Thymus (tissue), 11 donors: ENCODE data around the gene PGBD5. TPM values are rescaled to one million over a fixed set of nuclear protein-coding genes. Genes with fewer than 3 reads are reported as not detected.
A peak's percentile ranks its signal among the peaks of the same experiment; 100 is the strongest.

ENCODE experiments used
- DNase-seq, 9 donors: peaks; one replicate each; pipeline ENCODE4 v3.0.0-alpha.2; 2013; ENCODE audit warnings: low spot score in 9 of 9, low read depth in 6 of 9, missing footprints in 1 of 9
- H3K27ac ChIP-seq, 2 donors: one replicate each; pipeline ENCODE4 v1.5.1; 2013; ENCODE audit warnings: control low read depth in 1 of 2, low read depth in 1 of 2, low read length in 1 of 2, mild to moderate bottlenecking in 1 of 2, moderate library complexity in 1 of 2
- H3K27me3 ChIP-seq, 2 donors: one replicate each; pipeline ENCODE4 v1.5.1; 2013; ENCODE audit warnings: low read length in 1 of 2; ENCODE audit not compliant: control insufficient read depth in 2 of 2, insufficient read depth in 1 of 2
- H3K36me3 ChIP-seq, 2 donors: one replicate each; pipeline ENCODE4 v1.5.1; 2013; ENCODE audit warnings: low read length in 1 of 2, mild to moderate bottlenecking in 1 of 2, moderate library complexity in 1 of 2; ENCODE audit not compliant: control insufficient read depth in 2 of 2, insufficient read depth in 2 of 2
- H3K4me1 ChIP-seq, 2 donors: one replicate each; pipeline ENCODE4 v1.5.1; 2013; ENCODE audit warnings: low read length in 2 of 2; ENCODE audit not compliant: control insufficient read depth in 2 of 2, insufficient read depth in 2 of 2
- H3K4me3 ChIP-seq, 2 donors: one replicate each; pipeline ENCODE4 v1.5.1; 2013; ENCODE audit warnings: low read length in 2 of 2, control low read depth in 1 of 2, mild to moderate bottlenecking in 1 of 2
- H3K9me3 ChIP-seq, 2 donors: one replicate each; pipeline ENCODE4 v1.5.1; 2013; ENCODE audit warnings: low read length in 1 of 2, mild to moderate bottlenecking in 1 of 2; ENCODE audit not compliant: control insufficient read depth in 2 of 2, insufficient read depth in 1 of 2
- WGBS: extraction: QIAGEN DNeasy Blood & Tissue Kit; methylation state at CpG from one replicate; pipeline ENCODE4 v1.1.7; 2013; 5-methylcytosine and 5-hydroxymethylcytosine counted together
- polyA plus RNA-seq: library from polyadenylated mRNA; stranded (reverse); fragments of 200-250 nt; gene quantifications from one replicate; pipeline ENCODE4 v1.2.3, GENCODE V29; 2013
- total RNA-seq: library from RNA; stranded (reverse); fragments of 120-200 nt; gene quantifications from one replicate; pipeline ENCODE4 v1.2.4, GENCODE V29; 2013
- donor health status: healthy.

PGBD5 gene
- total and polyA plus RNA-seq, 2 donors, result 2.1 to 4.4 TPM

DNA sequence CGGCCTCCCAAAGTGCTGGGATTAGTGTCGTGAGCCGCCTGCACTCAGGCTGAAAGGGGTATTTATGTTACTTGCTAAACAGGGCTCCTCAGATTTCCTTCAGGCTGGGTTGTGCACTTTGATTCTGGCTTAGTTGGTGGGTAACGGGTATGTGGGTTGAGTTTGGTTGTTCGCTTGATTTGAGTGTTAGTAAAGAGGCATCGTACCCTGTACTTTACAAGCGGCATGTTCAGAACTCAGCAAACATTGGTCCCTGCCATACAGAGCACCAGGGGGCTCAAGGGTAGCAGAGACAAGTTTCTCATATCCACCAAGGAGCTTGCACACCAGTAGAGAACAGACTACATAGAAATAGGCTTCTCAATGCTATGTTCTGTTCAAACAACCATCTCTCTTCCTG is 147.8 kb downstream of the PGBD5 start:
- peak in 2 of 9 donors; percentile 48 to 69 for DNase-seq
- Histone ChIP-seq H3K4me3 (no peak overlapping the region), H3K36me3 (peaks cover 30 to 65% of the 10 kb centered on the region in 2 donors), H3K27me3 (no peaks in the 10 kb centered on the region), H3K4me1 (peaks cover 65 to 75% of the 10 kb centered on the region in 2 donors), H3K27ac (peak overlapping the region in 1 of 2 donors; percentile 84), H3K9me3 (peaks cover 0 to 9% of the 10 kb centered on the region in 2 donors)
- WGBS, result 59% methylated on average over 7 of the region's 7 CpGs

DNA sequence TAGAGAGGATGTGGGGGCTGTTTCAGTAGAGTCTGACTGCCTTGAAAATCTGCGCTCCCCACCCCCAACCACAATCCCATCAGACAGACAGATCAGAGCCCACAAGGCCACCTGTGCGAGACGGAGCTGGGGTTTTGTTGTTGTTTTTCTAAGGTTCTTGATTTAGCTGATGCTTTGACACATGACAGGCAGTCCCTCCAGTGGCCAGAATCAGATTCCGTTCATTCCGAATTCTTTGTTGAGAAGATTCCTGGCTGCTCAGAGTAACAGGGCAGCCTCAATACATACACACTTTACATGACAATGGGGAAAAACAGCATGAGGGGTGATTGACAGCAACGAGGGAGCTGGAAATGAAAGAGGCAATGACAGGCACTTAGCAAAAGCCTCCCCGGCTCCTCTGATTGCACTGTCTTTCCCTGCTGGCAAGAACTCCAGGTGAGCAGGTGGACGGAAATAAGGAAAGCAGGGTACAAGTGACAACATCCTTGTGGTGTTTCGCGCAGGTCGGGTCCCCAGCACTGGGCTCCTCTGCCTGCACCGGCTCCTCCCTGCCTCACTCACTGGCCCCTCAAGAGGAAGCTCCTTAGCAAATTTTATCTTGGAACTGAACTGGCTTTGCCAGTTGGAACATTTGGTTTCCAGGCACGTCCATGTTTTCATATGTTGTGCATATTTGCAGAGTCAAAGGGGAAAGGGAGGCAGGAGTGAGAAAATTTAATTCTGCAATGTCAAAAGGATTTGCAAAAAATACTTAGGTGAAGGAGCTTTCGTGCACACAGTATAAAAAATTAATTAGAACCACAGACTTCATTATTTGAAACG is 148.7 kb downstream of the PGBD5 start:
- peak overlapping the region in 1 of 2 donors; percentile 7 for H3K4me3 ChIP-seq
- peak overlapping the region; percentile 52 to 84 for H3K27ac ChIP-seq
- H3K27me3 ChIP-seq, result no peaks in the 10 kb centered on the region
- WGBS, result 13% methylated on average over 15 of the region's 15 CpGs
- peaks cover 74 to 84% of the 10 kb centered on the region in 2 donors for H3K4me1 ChIP-seq
- peaks cover 27 to 66% of the 10 kb centered on the region in 2 donors for H3K36me3 ChIP-seq
- peak in 7 of 9 donors; percentile 66 to 93 (median 82) for DNase-seq
- H3K9me3 ChIP-seq, result peaks cover 0 to 9% of the 10 kb centered on the region in 2 donors

- DNase-seq, result no peak
- WGBS, result 91% methylated on average over 5 of the region's 5 CpGs
- H3K36me3 ChIP-seq, result peaks cover 27 to 73% of the 10 kb centered on the region in 2 donors
- peaks cover 0 to 9% of the 10 kb centered on the region in 2 donors for H3K9me3 ChIP-seq
- no peaks in the 10 kb centered on the region for H3K27me3 ChIP-seq
- peaks cover 79 to 85% of the 10 kb centered on the region in 2 donors for H3K4me1 ChIP-seq
- H3K27ac ChIP-seq, result peak overlapping the region; percentile 31 to 84
- H3K4me3 ChIP-seq, result no peak overlapping the region
These were observed 149.7 kb downstream of the PGBD5 start for GRCh38 chr1:230276401-230276800.

GRCh38 chr1:230274254-230274653 is 151.9 kb downstream of the PGBD5 start:
- peak in 1 of 9 donors; percentile 55 for DNase-seq
- WGBS, result 26% methylated on average over 15 of the region's 15 CpGs
- Histone ChIP-seq H3K27me3 (no peaks in the 10 kb centered on the region), H3K4me1 (peaks cover 77 to 85% of the 10 kb centered on the region in 2 donors), H3K27ac (peak overlapping the region; percentile 38 to 58), H3K4me3 (peak overlapping the region in 1 of 2 donors; percentile 7), H3K36me3 (peaks cover 19 to 71% of the 10 kb centered on the region in 2 donors), H3K9me3 (peaks cover 0 to 3% of the 10 kb centered on the region in 2 donors)

DNA sequence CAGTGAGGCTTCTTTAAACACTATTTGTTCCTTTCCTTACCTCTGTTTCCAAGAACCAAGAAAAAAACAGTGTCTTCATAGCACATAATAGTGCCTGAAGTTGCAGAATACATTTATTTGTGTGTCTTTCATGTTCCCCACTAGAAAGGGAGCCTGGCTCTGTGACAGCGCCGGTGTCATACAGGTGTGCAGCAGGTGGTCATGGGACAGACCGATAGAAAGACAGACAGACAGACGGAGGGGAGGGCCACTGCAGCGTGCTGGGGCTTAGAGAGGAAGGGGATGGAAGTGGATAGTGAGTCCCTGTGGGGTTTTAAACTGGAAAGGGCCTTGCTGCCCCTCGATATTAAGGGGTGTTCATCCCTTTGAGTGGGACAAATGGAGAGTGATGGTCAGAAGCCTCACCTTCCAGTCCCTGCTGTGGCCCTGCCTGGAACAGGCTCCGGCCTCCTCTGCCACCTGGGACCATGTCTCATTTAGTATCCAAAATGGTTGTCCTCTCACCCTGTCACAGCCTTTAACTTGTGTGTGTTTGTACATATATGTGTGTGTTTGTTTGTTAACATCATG is 152.9 kb downstream of the PGBD5 start:
- Histone ChIP-seq H3K27me3 (no peaks in the 10 kb centered on the region), H3K27ac (peak overlapping the region in 1 of 2 donors; percentile 38)

DNA sequence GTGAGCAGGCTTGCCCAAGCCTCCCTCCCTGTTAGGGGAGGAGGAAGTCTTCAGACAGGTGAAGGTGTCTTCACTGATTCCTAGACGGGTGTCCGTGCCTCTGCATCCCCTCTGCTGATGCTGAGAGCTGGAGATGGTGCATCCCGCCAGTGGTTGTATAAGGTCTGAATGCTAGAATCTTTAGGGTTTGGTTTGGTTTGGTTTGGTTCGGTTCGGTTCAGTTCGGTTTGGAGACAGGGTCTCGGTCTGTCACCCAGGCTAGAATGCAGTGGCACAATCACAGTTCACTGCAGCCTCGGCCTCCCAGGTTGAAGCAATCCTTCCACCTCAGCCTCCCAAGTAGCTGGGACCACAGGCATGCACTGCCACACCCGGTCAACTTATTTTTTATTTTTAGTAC is 153.6 kb downstream of the PGBD5 start:
- Histone ChIP-seq H3K27ac (peak overlapping the region in 1 of 2 donors; percentile 50), H3K4me3 (no peak overlapping the region), H3K27me3 (no peaks in the 10 kb centered on the region), H3K9me3 (peaks cover 0 to 5% of the 10 kb centered on the region in 2 donors), H3K36me3 (peaks cover 26 to 72% of the 10 kb centered on the region in 2 donors), H3K4me1 (peaks cover 70 to 85% of the 10 kb centered on the region in 2 donors)
- no peak for DNase-seq
- WGBS, result 95% methylated on average over 9 of the region's 9 CpGs

More for the DNA sequence above, 152.9 kb downstream of the PGBD5 start:
- Histone ChIP-seq H3K36me3 (peaks cover 20 to 69% of the 10 kb centered on the region in 2 donors), H3K4me1 (peaks cover 74 to 85% of the 10 kb centered on the region in 2 donors), H3K4me3 (no peak overlapping the region), H3K9me3 (peaks cover 0 to 5% of the 10 kb centered on the region in 2 donors)
- 33% methylated on average over 7 of the region's 7 CpGs for WGBS
- DNase-seq, result peak in 2 of 9 donors; percentile 53 to 77

- peaks cover 59 to 85% of the 10 kb centered on the region in 2 donors for H3K4me1 ChIP-seq
- peaks cover 0 to 2% of the 10 kb centered on the region in 2 donors for H3K9me3 ChIP-seq
- 68% methylated on average over 20 of the region's 20 CpGs for WGBS
- peak overlapping the region in 1 of 2 donors; percentile 27 for H3K27ac ChIP-seq
- no peaks in the 10 kb centered on the region for H3K27me3 ChIP-seq
- no peak for DNase-seq
- H3K36me3 ChIP-seq, result peaks cover 35 to 73% of the 10 kb centered on the region in 2 donors
- H3K4me3 ChIP-seq, result no peak overlapping the region
These were observed 154.7 kb downstream of the PGBD5 start for GRCh38 chr1:230271300-230272035.

DNA sequence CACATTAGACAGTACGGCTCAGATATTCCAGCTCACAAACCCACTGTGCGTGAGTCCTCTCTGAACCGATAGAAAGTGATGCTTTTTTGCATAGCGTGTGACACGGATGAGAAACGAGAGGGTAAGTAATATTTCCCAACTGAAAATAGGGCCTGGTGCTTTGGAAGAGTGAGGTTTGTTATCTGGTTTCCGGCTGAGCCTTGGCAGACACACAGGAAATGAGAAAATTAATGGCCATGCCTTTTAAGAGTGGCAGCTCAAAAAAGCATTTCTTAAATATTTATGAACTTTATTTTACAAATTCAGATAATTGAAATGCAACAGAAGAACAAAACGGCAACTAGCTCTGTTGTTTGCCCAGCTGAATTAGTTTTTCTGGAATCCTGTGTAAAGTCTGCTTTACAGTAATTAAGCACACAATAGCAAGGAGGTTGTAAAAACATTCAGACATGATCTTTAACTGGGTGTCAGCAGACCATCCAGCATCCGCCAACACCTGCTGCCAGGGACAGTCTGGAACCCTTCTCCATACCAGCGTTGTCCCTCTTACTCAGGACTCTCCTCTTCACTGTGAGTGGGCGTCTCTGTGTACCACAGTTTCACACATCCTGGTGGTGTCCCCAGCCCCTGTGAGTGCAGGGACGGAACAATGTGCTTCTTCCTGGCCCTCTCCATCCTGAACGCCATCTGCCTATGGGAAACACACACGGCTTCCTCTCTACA is 155.4 kb downstream of the PGBD5 start:
- Histone ChIP-seq H3K27me3 (no peaks in the 10 kb centered on the region), H3K9me3 (peaks cover 0 to 2% of the 10 kb centered on the region in 2 donors), H3K36me3 (peaks cover 37 to 75% of the 10 kb centered on the region in 2 donors), H3K4me1 (peaks cover 54 to 87% of the 10 kb centered on the region in 2 donors), H3K27ac (peak overlapping the region; percentile 27), H3K4me3 (no peak overlapping the region)
- 21% methylated on average over 14 of the region's 14 CpGs for whole genome bisulfite sequencing
- peak in 1 of 9 donors; percentile 56 for DNase-seq
